MM.1S (cell line): ENCODE measurements around the gene CACNA1C.

Experiments used
- EZH2phosphoT487 ChIP-seq: fragments of 300-600 bp; sonication (generic); IDR thresholded peaks from 2 replicates; pipeline ENCODE4 v1.6.1; 2018; ENCODE audit warnings: antibody characterized with exemption, low read length
- TF ChIP-seq, protein P1 (sequence below): fragments of 300-600 bp; sonication (generic); IDR thresholded peaks from 2 replicates; pipeline ENCODE4 v1.5.1; 2016; ENCODE audit warnings: antibody characterized with exemption, low read length, mixed read lengths

DNA sequence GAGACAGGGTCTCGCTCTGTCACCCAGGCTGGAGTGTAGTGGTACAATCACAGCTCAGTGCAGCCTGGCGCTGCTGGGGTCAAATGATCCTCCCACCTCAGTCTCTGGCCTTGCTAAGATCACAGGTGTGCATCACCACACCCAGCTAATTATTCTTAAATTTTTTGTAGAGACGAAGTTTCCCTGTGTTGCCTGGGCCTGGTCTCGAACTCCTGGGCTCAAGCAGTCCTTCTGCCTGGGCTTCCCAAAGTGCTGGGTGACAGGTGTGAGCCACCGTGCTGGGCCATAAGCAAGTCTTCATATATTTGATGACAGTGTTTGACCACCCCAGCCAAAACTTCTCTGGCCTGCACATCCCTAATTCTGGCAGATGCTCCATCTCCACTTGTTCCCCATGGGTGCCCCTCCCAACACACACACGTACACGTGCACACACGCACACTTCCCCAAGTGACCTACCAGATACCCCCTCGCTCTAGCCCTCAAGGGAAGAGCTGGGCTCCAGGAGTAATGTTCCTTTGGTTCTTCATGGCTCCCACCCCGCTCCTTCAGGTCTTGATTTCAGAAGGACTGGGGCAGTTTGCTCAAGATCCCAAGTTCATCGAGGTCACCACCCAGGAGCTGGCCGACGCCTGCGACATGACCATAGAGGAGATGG lies 637.7 kb downstream of the CACNA1C start:
- no peak for TF ChIP-seq EZH2phosphoT487
- TF ChIP-seq, protein P1, sequence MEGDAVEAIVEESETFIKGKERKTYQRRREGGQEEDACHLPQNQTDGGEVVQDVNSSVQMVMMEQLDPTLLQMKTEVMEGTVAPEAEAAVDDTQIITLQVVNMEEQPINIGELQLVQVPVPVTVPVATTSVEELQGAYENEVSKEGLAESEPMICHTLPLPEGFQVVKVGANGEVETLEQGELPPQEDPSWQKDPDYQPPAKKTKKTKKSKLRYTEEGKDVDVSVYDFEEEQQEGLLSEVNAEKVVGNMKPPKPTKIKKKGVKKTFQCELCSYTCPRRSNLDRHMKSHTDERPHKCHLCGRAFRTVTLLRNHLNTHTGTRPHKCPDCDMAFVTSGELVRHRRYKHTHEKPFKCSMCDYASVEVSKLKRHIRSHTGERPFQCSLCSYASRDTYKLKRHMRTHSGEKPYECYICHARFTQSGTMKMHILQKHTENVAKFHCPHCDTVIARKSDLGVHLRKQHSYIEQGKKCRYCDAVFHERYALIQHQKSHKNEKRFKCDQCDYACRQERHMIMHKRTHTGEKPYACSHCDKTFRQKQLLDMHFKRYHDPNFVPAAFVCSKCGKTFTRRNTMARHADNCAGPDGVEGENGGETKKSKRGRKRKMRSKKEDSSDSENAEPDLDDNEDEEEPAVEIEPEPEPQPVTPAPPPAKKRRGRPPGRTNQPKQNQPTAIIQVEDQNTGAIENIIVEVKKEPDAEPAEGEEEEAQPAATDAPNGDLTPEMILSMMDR: no peak
